H1 (cell line): ENCODE results near the gene ADAMTS14. TPM values are rescaled to one million over a fixed set of nuclear protein-coding genes. Genes with fewer than 3 reads are reported as not detected.

Experiments used
- CTCF ChIA-PET: fragments of 300-600 bp; sonication (Branson Sonifier 250); formaldehyde crosslinking; loops from one replicate; lab custom pipeline; 2021; ENCODE audit not compliant: partially characterized antibody; lab: Charles Lee
- POLR2A ChIA-PET: fragments of 300-600 bp; sonication (Branson Sonifier 250); formaldehyde crosslinking; loops from one replicate; lab custom pipeline; 2021; ENCODE audit warnings: inconsistent platforms; ENCODE audit not compliant: partially characterized antibody; lab: Charles Lee
- DNase-seq, 2 experiments: peaks; one replicate each; pipeline versions ENCODE4 v3.0.0 to v3.0.0-alpha.2; 2010 to 2022; ENCODE audit warnings: low spot score in 2 of 2, low read depth in 1 of 2, mixed read lengths in 1 of 2
- FAIRE-seq: peaks from 2 replicates; lab custom pipeline; 2011; peaks lifted over from hg19 to GRCh38; lab: Jason Lieb, UNC
- H2AFZ ChIP-seq: 2 replicates; pipeline ENCODE4 v1.8.1; 2012; ENCODE audit warnings: low read length, inconsistent platforms
- H2AK5ac ChIP-seq: 2 replicates; pipeline ENCODE4 v1.6.1; 2013; ENCODE audit warnings: low read depth, low read length
- H2BK120ac ChIP-seq: replicated peaks from 2 replicates; pipeline ENCODE3; 2013; ENCODE audit warnings: low read depth, low read length, inconsistent platforms
- H2BK12ac ChIP-seq: 2 replicates; pipeline ENCODE4 v1.6.1; 2013; ENCODE audit warnings: low read depth, low read length
- H2BK15ac ChIP-seq: 2 replicates; pipeline ENCODE4 v1.6.1; 2013; ENCODE audit warnings: low read length
- H2BK20ac ChIP-seq: 2 replicates; pipeline ENCODE4 v1.6.1; 2013; ENCODE audit warnings: low read length
- H2BK5ac ChIP-seq: 2 replicates; pipeline ENCODE4 v1.6.1; 2013; ENCODE audit warnings: low read depth, low read length
- H3K14ac ChIP-seq: 2 replicates; pipeline ENCODE4 v1.6.1; 2013; ENCODE audit warnings: inconsistent platforms; ENCODE audit not compliant: insufficient read length
- H3K18ac ChIP-seq: 2 replicates; pipeline ENCODE4 v1.6.1; 2013; ENCODE audit warnings: low read length; ENCODE audit errors: extremely low read depth
- H3K23ac ChIP-seq: 2 replicates; pipeline ENCODE4 v1.6.1; 2013; ENCODE audit warnings: inconsistent platforms; ENCODE audit not compliant: insufficient read length
- H3K23me2 ChIP-seq: 2 replicates; pipeline ENCODE4 v1.6.1; 2013; ENCODE audit warnings: low read depth, low read length
- H3K27ac ChIP-seq: 2 replicates; pipeline ENCODE4 v1.6.1; 2011; ENCODE audit warnings: low read depth, low read length, inconsistent platforms
- H3K27me3 ChIP-seq, 4 experiments: replicated peaks in 1 of 4; 1 replicate in 1 of 4; 2 replicates in 3 of 4; pipeline versions ENCODE4 v1.6.1 to v1.8.1; 2011 to 2013; ENCODE audit warnings: low read length in 3 of 4, mild to moderate bottlenecking in 3 of 4, inconsistent platforms in 2 of 4, mixed read lengths in 2 of 4, moderate library complexity in 1 of 4; ENCODE audit not compliant: control insufficient read depth in 3 of 4, insufficient read depth in 3 of 4; ENCODE audit errors: extremely low read depth in 1 of 4
- H3K36me3 ChIP-seq, 4 experiments: 2 replicates each; pipeline versions ENCODE4 v1.6.1 to v1.8.1; 2011 to 2013; ENCODE audit warnings: mild to moderate bottlenecking in 4 of 4, low read length in 3 of 4, moderate library complexity in 2 of 4, control low read depth in 1 of 4, inconsistent platforms in 1 of 4; ENCODE audit not compliant: insufficient read depth in 4 of 4, control insufficient read depth in 2 of 4
- H3K4ac ChIP-seq: replicated peaks from 2 replicates; pipeline ENCODE3; 2013; ENCODE audit warnings: low read length, low read depth, mixed read lengths, inconsistent platforms; ENCODE audit not compliant: insufficient read length
- H3K4me1 ChIP-seq, 4 experiments: replicated peaks in 1 of 4; 1 replicate in 1 of 4; 2 replicates in 3 of 4; pipeline versions ENCODE4 v1.6.1 to v1.8.1; 2011 to 2013; ENCODE audit warnings: low read length in 3 of 4, inconsistent platforms in 2 of 4, mixed read lengths in 1 of 4; ENCODE audit not compliant: insufficient read depth in 4 of 4, control insufficient read depth in 3 of 4
- H3K4me2 ChIP-seq, 2 experiments: 2 replicates each; pipeline versions ENCODE4 v1.6.1 to v1.8.1; 2011 to 2013; ENCODE audit warnings: low read depth in 2 of 2, low read length in 2 of 2, control low read depth in 1 of 2, inconsistent platforms in 1 of 2, mild to moderate bottlenecking in 1 of 2; ENCODE audit not compliant: insufficient read depth in 1 of 2
- H3K4me3 ChIP-seq, 4 experiments: fragments of 200-600, 300-600 bp in 1 of 4; sonication (generic), shearing (Covaris generic), sonication (Bioruptor Twin) in 1 of 4; 2 replicates each; pipeline versions ENCODE4 v1.5.1 to v1.8.1; 2011 to 2016; ENCODE audit warnings: low read length in 4 of 4, low read depth in 3 of 4, control low read depth in 2 of 4, inconsistent platforms in 2 of 4, mild to moderate bottlenecking in 2 of 4, mixed read lengths in 1 of 4, moderate library complexity in 1 of 4; ENCODE audit not compliant: insufficient read depth in 2 of 4; ENCODE audit errors: extremely low read depth in 1 of 4
- H3K56ac ChIP-seq: replicated peaks from 2 replicates; pipeline ENCODE3; 2013; ENCODE audit warnings: low read depth, mild to moderate bottlenecking, mixed read lengths, low read length, inconsistent platforms; ENCODE audit not compliant: insufficient read length
- H3K79me1 ChIP-seq: 2 replicates; pipeline ENCODE4 v1.6.1; 2013; ENCODE audit warnings: low read depth, low read length, control low read depth
- H3K79me2 ChIP-seq, 2 experiments: 2 replicates each; pipeline versions ENCODE4 v1.6.1 to v1.8.1; 2012 to 2013; ENCODE audit warnings: low read length in 2 of 2, mild to moderate bottlenecking in 2 of 2, inconsistent platforms in 1 of 2; ENCODE audit not compliant: insufficient read depth in 2 of 2, control insufficient read depth in 1 of 2
- H3K9ac ChIP-seq, 4 experiments: replicated peaks in 1 of 4; 1 replicate in 1 of 4; 2 replicates in 3 of 4; pipeline versions ENCODE4 v1.6.1 to v1.8.1; 2011 to 2013; ENCODE audit warnings: low read depth in 3 of 4, low read length in 3 of 4, control low read depth in 2 of 4, mild to moderate bottlenecking in 2 of 4, moderate library complexity in 2 of 4, inconsistent platforms in 1 of 4; ENCODE audit errors: extremely low read depth in 1 of 4
- H3K9me3 ChIP-seq, 2 experiments: 2 replicates each; pipeline versions ENCODE4 v1.6.1 to v1.8.1; 2012 to 2013; ENCODE audit warnings: mild to moderate bottlenecking in 2 of 2, moderate library complexity in 2 of 2, control low read depth in 1 of 2, inconsistent platforms in 1 of 2, low read depth in 1 of 2, low read length in 1 of 2, mixed read lengths in 1 of 2; ENCODE audit not compliant: insufficient read depth in 2 of 2
- H4K20me1 ChIP-seq, 2 experiments: replicated peaks in 1 of 2; 2 replicates each; pipeline versions ENCODE3 to v1.8.1; 2011 to 2013; ENCODE audit warnings: inconsistent platforms in 2 of 2, low read length in 2 of 2, mild to moderate bottlenecking in 1 of 2; ENCODE audit not compliant: insufficient read depth in 2 of 2, control insufficient read depth in 1 of 2
- H4K5ac ChIP-seq: 2 replicates; pipeline ENCODE4 v1.6.1; 2013; ENCODE audit warnings: low read length, low read depth, mixed read lengths, inconsistent platforms; ENCODE audit not compliant: insufficient read length
- H4K8ac ChIP-seq: 2 replicates; pipeline ENCODE4 v1.8.0; 2013; ENCODE audit warnings: mild to moderate bottlenecking, moderate library complexity, low read length, inconsistent platforms; ENCODE audit not compliant: insufficient read depth; ENCODE audit errors: extremely low read depth
- H4K91ac ChIP-seq: replicated peaks from 2 replicates; pipeline ENCODE3; 2013; ENCODE audit warnings: low read length, mixed read lengths, inconsistent platforms; ENCODE audit not compliant: insufficient read length
- ASH2L ChIP-seq: fragments of 200-600, 300-600 bp; sonication (generic); IDR thresholded peaks from one replicate; pipeline ENCODE4 v1.7.1; 2017; ENCODE audit warnings: low read length
- HDAC6 ChIP-seq: IDR thresholded peaks from one replicate; pipeline ENCODE4 v1.7.1; 2012; ENCODE audit warnings: low read depth, mild to moderate bottlenecking, inconsistent platforms, low read length, moderate library complexity
- KDM1A ChIP-seq: fragments of 200-600, 300-600 bp; sonication (generic); IDR thresholded peaks from 2 replicates; pipeline ENCODE4 v1.7.1; 2016; ENCODE audit warnings: mild to moderate bottlenecking, low read length, borderline replicate concordance
- KDM4A ChIP-seq: IDR thresholded peaks from one replicate; pipeline ENCODE4 v1.7.1; 2012; ENCODE audit warnings: low read depth, mild to moderate bottlenecking, moderate library complexity, low read length, inconsistent platforms; ENCODE audit not compliant: severe bottlenecking
- KDM5A ChIP-seq: fragments of 200-600 bp; IDR thresholded peaks from 2 replicates; pipeline ENCODE4 v1.7.1; 2012; ENCODE audit warnings: mild to moderate bottlenecking, low read length, inconsistent platforms, mixed read lengths
- RXRA ChIP-seq: IDR thresholded peaks from 2 replicates; pipeline ENCODE4 v1.6.1; 2011; ENCODE audit warnings: low read depth, mild to moderate bottlenecking, low read length, moderate library complexity; ENCODE audit not compliant: insufficient read depth
- SP4 ChIP-seq: IDR thresholded peaks from 2 replicates; pipeline ENCODE4 v1.6.1; 2012; ENCODE audit warnings: low read length, inconsistent platforms
- SRF ChIP-seq: IDR thresholded peaks from 2 replicates; pipeline ENCODE4 v1.6.1; 2011; ENCODE audit warnings: mild to moderate bottlenecking, low read depth, low read length, moderate library complexity
- SUZ12 ChIP-seq: fragments of 200-600 bp; sonication (generic); IDR thresholded peaks from 2 replicates; pipeline ENCODE4 v1.6.1; 2012; ENCODE audit warnings: mild to moderate bottlenecking, inconsistent platforms, low read length, moderate library complexity, mixed read lengths
- TAF1 ChIP-seq: IDR thresholded peaks from 2 replicates; pipeline ENCODE4 v1.6.1; 2011; ENCODE audit warnings: mild to moderate bottlenecking, low read depth, low read length
- WGBS, 2 experiments: shearing (Covaris generic) in 1 of 2; methylation state at CpG; one replicate each; pipeline versions ENCODE4 v1.1.6 to v1.1.7; 2013 to 2015; ENCODE audit warnings: low lambda C conversion rate in 2 of 2, mixed read lengths in 2 of 2, inconsistent platforms in 1 of 2, low coverage in 1 of 2, missing lambda C conversion rate in 1 of 2; ENCODE audit not compliant: insufficient replicate concordance in 2 of 2, insufficient coverage in 1 of 2, insufficient read length in 1 of 2; ENCODE audit errors: extremely low coverage in 1 of 2, missing lambda C conversion rate in 1 of 2; 5-methylcytosine and 5-hydroxymethylcytosine counted together
- polyA plus RNA-seq, 7 experiments: library from polyadenylated mRNA; depleted of rRNA in 3 of 7; stranded (reverse) in 5 of 7; unstranded in 2 of 7; fragments of >200 nt in 5 of 7; fragments of 200-250 nt in 2 of 7; gene quantifications; 1 replicate in 5 of 7; 2 replicates in 1 of 7; 4 replicates in 1 of 7; pipeline versions ENCODE4 v1.2.1 to v1.2.3, GENCODE V29; 2011 to 2013; ENCODE audit warnings: missing spikeins in 2 of 7, mixed read lengths in 2 of 7
- total RNA-seq: library from RNA; stranded (reverse); fragmentation: NEBNext Ultra II Directional; extraction: Animal tissue kit (Norgen Biotek cat#: 25700); gene quantifications from 2 replicates; pipeline ENCODE4 v1.2.1, GENCODE V29; 2021

Gene ADAMTS14
- total and polyA plus RNA-seq, 2 of the 8 experiments (the other 6 are each of a cell fraction or from before 2014, with no cell fraction given), result 2.0 to 2.3 TPM

GRCh38 chr10:70677016-70677415, 4.7 kb downstream of the ADAMTS14 start:
- Histone ChIP-seq H4K20me1 (no peaks in the 10 kb centered on the region), H3K9ac (no peak overlapping the region), H3K23ac (no peak overlapping the region), H3K27me3 (peaks cover 0 to 16% (median 8%) of the 10 kb centered on the region in 4 experiments; a peak in 5 of 7 replicates), H2BK5ac (no peak overlapping the region), H3K4ac (no peak overlapping the region), H2AK5ac (no peak overlapping the region), H2BK120ac (no peak overlapping the region), H3K18ac (no peak overlapping the region), H4K8ac (no peak overlapping the region), H3K56ac (no peak overlapping the region), H4K5ac (no peak overlapping the region), H3K9me3 (no peaks in the 10 kb centered on the region), H3K4me1 (peaks cover 0 to 7% (median 4%) of the 10 kb centered on the region in 4 experiments; a peak in 4 of 7 replicates), H4K91ac (no peak overlapping the region), H3K79me2 (no peaks in the 10 kb centered on the region), H3K4me3 (no peak overlapping the region), H3K27ac (no peak overlapping the region), H2BK12ac (no peak overlapping the region), H2BK15ac (no peak overlapping the region), H3K36me3 (no peaks in the 10 kb centered on the region), H2AFZ (no peak overlapping the region), H3K79me1 (no peaks in the 10 kb centered on the region; the same call in 1 of the 2 replicates), H3K23me2 (peaks cover 4% of the 10 kb centered on the region; the same call in 1 of the 2 replicates), H3K14ac (no peak overlapping the region), H3K4me2 (no peak overlapping the region), H2BK20ac (no peak overlapping the region)
- TF ChIP-seq TAF1 (no peak), KDM5A (no peak), RXRA (no peak), SP4 (no peak), ASH2L (no peak), HDAC6 (no peak), KDM4A (no peak), KDM1A (no peak), SUZ12 (no peak), SRF (no peak)
- POLR2A ChIA-PET, result no interaction called here
- no peak for FAIRE-seq
- 85% methylated on average over 5 of the region's 5 CpGs; no CpG with 5 or more reads in 1 of the 2 experiments for WGBS, 2 experiments
- CTCF ChIA-PET, result interaction anchor here (0.6 to 2.2 kb wide), 6 partner anchors 8 to 604 kb away, joined by 3 to 5 read pairs (median 4); no protein-coding TSS in a partner anchor
- DNase-seq, result no peak
